KOPT-K1 (cell line): Measurements from ENCODE around the gene LMF2.

Experiments
- H3K27ac ChIP-seq: fragments of 200-600 bp; sonication (generic); 2 replicates; pipeline ENCODE4 v1.5.1; 2016; ENCODE audit warnings: antibody characterized with exemption, mild to moderate bottlenecking, low read depth, low read length; ENCODE audit not compliant: poor library complexity, severe bottlenecking
- H3K36me3 ChIP-seq: fragments of 200-600 bp; sonication (generic); 2 replicates; pipeline ENCODE4 v1.5.1; 2017; ENCODE audit warnings: antibody characterized with exemption, mild to moderate bottlenecking, low read length, moderate library complexity; ENCODE audit not compliant: insufficient read depth
- H3K9me3 ChIP-seq: fragments of 200-600 bp; sonication (generic); 2 replicates; pipeline ENCODE4 v1.5.1; 2017; ENCODE audit warnings: antibody characterized with exemption, low read length, mild to moderate bottlenecking; ENCODE audit not compliant: insufficient read depth, poor library complexity, severe bottlenecking

Gene LMF2

DNA sequence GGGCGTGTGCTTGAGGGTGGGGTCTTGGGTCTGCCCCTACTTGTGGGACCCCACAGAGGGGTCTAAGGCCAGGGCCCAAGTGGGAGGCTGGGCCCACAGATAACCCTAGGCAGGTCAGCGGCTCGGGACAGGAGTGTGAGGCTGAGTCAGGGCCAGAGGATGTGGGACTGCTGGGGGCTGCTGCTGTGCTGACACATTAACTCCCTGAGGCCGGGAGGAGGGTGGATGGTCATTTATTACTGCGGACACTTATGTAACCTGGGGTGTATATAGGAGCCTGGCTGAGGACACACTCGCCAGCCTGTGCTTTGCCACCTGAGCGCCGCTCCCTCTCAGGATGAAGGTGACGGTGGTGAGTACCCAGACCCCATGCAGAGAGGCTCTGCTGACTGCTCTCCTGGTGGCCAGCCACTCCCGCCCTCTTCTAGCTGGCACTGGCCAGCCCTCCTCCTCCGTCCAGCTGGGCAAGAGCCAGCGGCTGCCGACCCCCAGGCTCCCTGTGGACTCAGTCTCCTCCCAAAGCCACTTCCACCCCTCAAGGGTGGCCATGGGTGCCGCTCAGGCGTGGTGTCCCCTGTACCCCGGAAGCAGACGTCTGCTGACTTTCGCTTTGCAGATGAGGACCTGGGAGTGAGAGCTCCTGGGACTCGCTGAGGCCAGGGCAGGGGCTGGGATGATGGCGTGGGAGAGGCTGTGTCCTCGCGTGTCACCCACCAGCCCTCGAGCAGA, 20.8 kb downstream of the LMF2 start, which contains the start of gene MIOX:
TSS of gene MIOX (plus strand) at position 299 of the 729 bp plus-strand sequence. CDS start at position 338, 39 bp downstream.
- Histone ChIP-seq H3K36me3 (no peaks in the 10 kb centered on the region), H3K9me3 (no peaks in the 10 kb centered on the region), H3K27ac (no peak within 1 kb of the TSS)

DNA sequence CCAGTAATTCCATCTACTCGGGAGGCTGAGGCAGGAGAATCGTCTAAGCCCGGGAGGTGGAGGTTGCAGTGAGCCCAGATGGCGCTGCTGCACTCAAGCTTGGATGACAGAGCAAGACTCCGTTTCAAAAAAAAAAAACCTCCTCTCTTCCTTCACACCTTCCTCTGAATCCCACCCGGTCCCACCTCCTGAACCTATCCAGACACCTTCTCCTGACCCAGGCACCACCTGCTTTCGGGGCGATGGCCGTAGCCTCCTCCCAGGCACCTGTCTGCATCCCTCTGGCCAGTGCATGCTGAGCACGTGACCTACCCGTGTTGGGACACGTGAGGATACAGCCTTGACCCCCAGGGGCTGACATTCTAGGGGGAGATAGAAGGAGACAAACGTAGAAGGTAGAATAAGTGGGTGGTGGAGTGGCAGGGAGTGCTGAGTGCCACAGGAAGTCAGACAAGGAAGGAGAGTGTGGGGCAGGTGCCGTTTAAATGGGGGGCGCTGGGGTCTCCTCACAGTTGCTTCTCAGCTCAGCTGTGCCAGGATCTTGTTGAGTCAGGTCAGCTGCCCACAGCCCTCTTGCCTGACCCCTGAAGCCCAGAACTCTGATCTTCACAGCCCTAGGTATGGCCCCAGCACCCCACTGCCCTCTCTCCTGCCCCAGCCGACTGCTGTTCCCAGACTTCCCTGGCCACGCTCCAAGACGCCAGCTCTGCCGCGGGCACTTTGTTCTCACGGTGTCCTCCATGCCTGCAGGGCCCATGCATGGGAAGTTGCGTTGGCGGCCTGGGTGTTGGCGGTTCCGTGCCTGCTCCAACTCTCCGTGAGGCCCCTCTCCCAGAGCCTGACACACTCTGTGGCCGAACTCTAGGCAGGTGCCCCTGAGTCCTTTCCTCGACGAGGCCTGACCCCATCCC, 22.0 kb downstream of the LMF2 start:
- Histone ChIP-seq H3K9me3 (no peaks in the 10 kb centered on the region), H3K36me3 (no peaks in the 10 kb centered on the region), H3K27ac (no peak overlapping the region)

- Histone ChIP-seq H3K9me3 (no peaks in the 10 kb centered on the region), H3K27ac (no peak overlapping the region), H3K36me3 (no peaks in the 10 kb centered on the region)
Observed at GRCh38 chr22:50483977-50484853, 23.3 kb downstream of the LMF2 start.

DNA sequence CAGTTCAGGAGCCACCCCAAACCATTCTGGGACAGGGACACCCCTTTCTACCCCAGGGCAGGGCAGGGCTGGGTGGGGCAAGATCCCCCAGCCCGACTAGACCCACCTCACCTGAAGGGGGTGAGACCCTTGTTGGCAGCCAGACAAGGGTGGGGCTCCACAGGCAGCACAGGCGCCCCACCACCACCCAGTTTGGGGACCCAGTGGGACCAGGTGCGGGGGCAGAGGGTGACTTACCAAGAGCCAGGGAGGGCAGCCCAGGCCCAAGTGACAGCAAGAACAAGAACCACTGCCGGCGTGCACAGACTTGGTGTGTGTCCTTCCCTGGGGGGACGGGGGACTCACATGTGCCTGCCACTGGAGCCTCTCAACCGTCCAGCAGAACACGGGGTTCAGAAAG, 23.9 kb downstream of the LMF2 start:
- H3K9me3 ChIP-seq: no peaks in the 10 kb centered on the region
- no peaks in the 10 kb centered on the region for H3K36me3 ChIP-seq
- no peak overlapping the region for H3K27ac ChIP-seq

GRCh38 chr22:50483106-50483505, 24.4 kb downstream of the LMF2 start:
- Histone ChIP-seq H3K9me3 (no peaks in the 10 kb centered on the region), H3K27ac (no peak overlapping the region)

DNA sequence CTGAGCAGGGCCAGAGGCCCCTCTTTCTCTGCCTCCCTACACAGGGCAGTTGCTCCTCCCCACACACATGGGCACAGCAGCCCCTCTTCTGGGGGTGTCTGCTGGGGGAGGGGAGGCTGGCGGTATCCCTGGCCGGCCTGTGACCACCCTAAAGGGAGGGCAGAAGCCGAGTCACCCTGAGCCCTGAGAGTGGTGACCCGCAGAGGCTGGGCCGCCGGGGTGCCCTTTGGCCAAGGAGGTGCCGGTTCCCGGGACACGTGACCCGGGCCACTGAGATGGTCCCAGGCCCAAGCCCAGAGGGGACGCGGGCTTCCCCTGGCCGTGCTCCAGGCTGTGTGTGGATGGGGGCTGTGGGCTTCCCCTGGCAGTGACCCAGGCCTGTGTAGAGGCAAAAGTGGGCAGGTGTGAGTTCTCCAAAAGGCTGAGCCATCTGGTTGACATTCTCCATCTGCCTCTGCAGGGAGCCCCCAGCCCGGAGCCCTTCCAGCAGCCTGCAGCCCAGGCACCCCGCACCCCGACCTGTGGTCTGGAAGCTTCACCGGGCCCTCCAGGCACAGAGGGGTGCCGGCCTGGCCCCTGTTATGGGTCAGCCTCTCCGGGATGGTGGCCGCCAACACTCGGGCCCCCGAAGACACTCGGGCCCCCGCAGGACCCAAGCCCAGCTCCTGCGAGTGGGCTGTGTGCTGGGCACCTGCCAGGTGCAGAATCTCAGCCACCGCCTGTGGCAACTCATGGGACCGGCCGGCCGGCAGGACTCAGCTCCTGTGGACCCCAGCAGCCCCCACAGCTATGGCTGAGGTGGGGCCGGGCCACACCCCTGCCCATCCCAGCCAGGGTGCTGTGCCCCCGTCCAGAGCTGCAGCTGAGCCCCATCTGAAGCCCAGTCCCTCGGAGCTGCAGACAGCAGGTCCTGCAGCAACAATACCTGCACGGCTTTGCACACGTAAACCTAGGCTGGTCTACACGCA, 25.1 kb downstream of the LMF2 start:
- no peaks in the 10 kb centered on the region for H3K36me3 ChIP-seq
- no peak overlapping the region for H3K27ac ChIP-seq
- no peaks in the 10 kb centered on the region for H3K9me3 ChIP-seq

More at GRCh38 chr22:50483106-50483505, 24.4 kb downstream of the LMF2 start:
- H3K36me3 ChIP-seq: no peaks in the 10 kb centered on the region

DNA sequence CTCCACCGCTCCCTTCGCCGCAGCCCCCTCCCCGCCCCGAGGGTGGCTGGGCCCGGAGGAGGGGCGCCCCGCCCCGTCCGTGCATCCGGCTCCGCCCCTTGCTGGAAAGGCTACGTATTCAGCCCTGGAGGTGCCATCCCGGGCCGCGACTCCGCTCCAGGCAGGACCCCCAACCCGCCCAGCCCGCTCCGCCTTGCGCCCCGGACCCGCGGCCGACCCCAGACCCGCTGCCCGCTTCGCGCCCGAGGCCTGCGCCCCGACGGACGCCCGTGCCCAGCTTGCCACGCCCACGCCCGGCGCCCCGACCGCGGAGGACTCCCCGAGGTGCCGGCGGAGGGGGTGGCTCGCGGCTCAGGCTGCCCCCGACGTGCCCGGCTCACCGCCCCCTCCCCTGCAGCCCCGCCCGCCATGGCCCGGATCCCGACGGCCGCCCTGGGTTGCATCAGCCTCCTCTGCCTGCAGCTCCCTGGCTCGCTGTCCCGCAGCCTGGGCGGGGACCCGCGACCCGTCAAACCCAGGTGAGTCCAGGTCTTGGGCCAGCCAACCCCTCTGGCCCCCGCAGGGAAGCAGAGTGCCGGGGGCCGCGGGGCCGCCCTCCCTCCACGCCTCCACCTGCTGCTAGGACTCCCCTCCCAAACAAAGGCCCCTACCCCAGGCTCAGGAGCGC, 25.9 kb downstream of the LMF2 start, which contains the start of gene ADM2:
TSS of gene ADM2 (plus strand) at position 104 of the 667 bp plus-strand sequence. CDS start at position 409, 305 bp downstream.
- Histone ChIP-seq H3K36me3 (no peaks in the 10 kb centered on the region), H3K27ac (no peak within 1 kb of the TSS), H3K9me3 (no peaks in the 10 kb centered on the region)

- Histone ChIP-seq H3K9me3 (no peaks in the 10 kb centered on the region), H3K27ac (no peak overlapping the region), H3K36me3 (no peaks in the 10 kb centered on the region)
Observed at GRCh38 chr22:50481045-50481439, 26.5 kb downstream of the LMF2 start.

- H3K9me3 ChIP-seq: no peaks in the 10 kb centered on the region
- H3K27ac ChIP-seq: no peak overlapping the region
- H3K36me3 ChIP-seq: no peaks in the 10 kb centered on the region
Observed at GRCh38 chr22:50479721-50480120, 27.8 kb downstream of the LMF2 start.

GRCh38 chr22:50477923-50478322, 29.6 kb downstream of the LMF2 start:
- Histone ChIP-seq H3K27ac (no peak overlapping the region), H3K36me3 (no peaks in the 10 kb centered on the region), H3K9me3 (no peaks in the 10 kb centered on the region)

DNA sequence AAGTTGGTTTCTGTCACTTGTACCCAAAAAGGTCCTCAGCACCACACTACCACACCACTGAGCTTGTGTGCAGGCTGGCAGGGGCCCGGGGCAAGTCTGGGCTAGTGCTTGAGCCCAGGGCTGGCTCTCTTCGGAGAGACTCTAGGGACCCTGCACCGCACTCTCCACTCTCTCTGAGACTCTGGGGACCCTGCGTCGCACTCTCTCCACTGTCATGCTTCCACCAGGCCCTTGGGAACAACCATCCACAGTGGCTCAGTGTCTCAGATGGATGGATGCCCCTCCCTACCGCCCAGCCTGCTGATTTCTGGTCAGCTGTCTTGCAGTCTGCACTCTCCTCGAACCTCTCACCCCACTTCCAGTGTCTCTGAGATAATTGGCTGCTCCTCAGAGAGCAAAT, 30.6 kb downstream of the LMF2 start:
- H3K36me3 ChIP-seq: no peaks in the 10 kb centered on the region
- no peaks in the 10 kb centered on the region for H3K9me3 ChIP-seq
- H3K27ac ChIP-seq: no peak overlapping the region

- no peaks in the 10 kb centered on the region for H3K9me3 ChIP-seq
- H3K27ac ChIP-seq: peak overlapping the region; percentile 96
- no peaks in the 10 kb centered on the region for H3K36me3 ChIP-seq
Observed at GRCh38 chr22:50475652-50476002, 31.9 kb downstream of the LMF2 start.
